Fibroblast of gingiva (primary cell): ENCODE data around the gene GLDC.
"Not testable (repeated sequence)": the region's sequence is repeated elsewhere in the genome, so short reads cannot be mapped to it uniquely, and the experiment has no call there.

Experiments used
- DNase-seq: peaks from one replicate; pipeline ENCODE4 v3.0.0-alpha.2; 2011; ENCODE audit warnings: low read depth

Gene GLDC

DNA sequence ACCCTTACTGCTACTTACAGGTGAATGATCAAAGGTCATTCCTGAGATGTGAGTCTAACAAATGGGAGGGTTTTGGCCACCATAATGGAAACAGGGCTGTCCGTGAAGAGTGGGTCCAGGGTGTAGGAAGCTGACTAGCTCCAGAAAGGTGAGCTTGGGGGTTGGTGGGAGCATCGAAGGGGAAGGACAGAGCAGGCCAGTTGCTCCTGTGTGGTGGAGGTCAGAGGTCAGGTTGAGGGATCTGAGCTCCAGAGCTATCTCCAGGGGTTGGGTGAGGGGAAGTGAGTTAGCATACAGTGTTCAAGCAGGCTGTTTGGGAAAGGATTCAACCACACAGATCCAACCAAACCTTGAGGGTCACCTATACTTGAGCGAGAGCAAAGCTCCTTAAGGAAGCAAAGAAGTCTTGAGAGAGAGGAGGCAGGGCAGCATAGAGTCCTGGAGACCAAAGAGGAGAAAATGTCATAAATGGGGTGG, 18.7 kb upstream of the GLDC start:
- no peak for DNase-seq

DNA sequence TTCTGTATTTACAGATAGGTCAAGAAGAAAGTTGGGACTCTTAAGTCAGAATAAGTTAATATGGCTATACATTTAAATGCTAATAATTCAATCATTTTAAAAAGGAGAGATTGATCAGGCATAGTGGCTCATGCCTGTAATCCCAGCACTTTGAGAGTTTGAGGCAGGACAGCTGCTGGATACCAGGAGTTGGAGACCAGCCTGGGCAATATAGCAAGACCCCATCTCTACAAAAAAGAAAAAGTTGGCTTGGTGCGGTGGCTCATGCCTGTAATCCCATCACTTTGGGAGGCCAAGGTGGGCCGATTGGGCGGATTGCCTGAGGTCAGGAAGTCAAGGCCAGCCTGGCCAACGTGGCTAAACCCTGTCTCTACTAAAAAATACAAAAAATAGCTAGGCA, 15.0 kb upstream of the GLDC start:
- no peak for DNase-seq

DNA sequence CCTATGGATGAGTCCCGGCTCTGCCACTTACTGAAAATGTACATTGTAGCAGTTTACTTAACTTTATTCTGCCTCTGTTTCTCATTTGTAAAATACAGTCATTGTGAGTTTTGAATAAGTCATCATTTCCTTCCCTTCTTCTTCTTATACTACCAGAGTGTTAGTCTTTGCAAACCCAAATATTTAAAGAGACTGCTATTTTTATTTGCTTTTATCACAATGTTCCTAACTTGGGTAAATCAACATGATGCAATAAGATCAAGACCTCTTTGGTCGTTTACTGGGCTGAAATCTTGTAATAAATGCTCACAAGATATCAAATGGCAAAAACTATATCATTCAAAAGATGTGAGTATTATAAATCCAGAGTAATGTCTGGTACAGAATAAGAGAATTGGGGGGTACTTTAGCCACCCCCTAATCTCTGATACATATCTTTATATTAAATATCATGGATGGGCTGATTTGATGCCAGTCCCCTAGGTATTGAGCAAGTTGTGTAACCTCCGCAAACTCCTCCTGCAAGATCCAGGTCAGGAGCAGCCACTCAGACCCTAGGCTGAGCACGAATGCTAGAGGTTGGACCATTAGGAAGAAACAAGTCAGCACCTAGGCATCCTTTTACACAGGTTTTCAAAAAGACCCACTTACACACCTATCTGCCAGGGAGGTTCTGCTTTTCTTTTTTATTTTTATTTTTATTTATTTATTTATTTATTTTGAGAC, 13.3 kb upstream of the GLDC start:
- DNase-seq, result no peak

DNA sequence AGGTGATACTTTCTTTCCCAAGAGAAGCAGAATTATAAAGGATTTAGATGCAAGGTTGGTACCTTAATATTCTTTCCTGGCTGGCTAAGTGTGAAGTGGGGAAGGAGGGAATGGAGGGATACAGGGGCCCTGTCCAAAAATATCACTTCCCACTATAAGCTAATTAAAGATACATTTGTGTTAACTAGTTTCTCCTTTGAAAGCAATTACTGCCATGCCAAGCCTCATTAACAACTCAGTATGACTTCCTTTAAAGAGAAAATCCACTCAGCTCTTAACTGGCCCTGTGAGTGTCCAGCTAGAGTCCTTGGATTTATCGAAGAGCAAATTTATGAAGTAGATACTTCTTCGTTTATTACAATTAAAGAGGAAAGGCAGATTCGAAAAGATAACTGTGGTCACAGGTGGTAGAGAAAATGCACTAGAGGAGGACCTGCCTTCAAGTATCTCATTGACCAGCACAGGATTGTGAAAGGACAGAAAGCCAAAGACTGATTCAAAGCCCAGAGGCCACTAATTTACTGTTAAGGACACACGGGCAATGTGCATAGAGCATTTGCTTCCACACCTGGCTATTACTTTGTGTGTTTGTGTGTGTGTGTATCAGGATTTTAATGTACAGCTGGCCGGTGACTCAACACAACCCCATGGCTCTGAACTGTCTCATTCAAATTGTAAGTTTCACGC, 11.2 kb upstream of the GLDC start:
- no peak for DNase-seq

DNA sequence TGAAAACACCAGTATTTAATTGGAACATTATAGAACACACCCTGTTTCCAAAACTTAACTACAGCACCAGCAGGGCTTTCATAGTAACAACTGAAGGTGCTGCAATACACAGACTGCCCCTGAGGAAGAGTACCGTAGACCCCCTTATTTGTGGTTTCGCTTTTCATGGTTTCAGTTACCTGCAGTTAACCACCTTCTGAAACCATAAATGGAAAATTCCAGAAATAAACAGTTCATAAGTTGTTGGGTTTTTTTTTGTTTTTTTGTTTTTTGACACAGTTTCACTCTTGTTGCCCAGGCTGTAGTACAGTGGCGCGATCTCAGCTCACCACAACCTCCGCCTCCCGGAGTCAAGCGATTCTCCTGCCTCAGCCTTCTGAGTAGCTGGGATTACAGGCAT, 9.5 kb upstream of the GLDC start:
- DNase-seq, result no peak

DNA sequence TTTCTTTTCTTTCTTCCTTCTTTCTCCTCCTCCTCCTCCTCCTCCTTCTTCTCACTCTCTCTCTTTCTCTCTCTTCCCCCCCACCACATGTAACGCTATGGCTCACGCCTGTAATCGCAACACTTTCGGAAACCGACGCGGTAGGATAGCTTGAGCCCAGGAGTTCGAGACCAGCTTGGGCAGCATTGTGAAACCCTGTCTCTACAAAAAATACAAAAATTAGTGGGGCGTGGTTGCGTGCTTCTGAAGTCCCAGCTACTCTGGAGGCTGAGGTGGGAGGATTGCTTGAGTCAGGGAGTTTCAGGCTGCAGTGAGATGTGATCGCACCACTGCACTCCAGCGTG, 736 bp upstream of the GLDC start:
- no peak for DNase-seq

DNA sequence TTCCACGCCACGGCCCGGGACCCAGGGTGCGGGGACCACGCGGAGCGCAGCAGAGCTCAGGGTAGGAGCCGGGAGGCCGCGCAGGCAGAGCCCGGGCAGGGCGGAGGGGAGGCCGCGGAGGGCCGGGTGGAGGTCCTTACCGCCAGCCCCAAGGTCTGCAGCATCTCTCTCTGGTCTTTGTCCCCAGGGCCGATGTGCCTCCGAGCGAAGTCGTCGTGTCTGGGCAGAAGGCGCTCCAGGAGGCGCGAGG, 499 bp downstream of the GLDC start:
- not testable (repeated sequence) for DNase-seq

DNA sequence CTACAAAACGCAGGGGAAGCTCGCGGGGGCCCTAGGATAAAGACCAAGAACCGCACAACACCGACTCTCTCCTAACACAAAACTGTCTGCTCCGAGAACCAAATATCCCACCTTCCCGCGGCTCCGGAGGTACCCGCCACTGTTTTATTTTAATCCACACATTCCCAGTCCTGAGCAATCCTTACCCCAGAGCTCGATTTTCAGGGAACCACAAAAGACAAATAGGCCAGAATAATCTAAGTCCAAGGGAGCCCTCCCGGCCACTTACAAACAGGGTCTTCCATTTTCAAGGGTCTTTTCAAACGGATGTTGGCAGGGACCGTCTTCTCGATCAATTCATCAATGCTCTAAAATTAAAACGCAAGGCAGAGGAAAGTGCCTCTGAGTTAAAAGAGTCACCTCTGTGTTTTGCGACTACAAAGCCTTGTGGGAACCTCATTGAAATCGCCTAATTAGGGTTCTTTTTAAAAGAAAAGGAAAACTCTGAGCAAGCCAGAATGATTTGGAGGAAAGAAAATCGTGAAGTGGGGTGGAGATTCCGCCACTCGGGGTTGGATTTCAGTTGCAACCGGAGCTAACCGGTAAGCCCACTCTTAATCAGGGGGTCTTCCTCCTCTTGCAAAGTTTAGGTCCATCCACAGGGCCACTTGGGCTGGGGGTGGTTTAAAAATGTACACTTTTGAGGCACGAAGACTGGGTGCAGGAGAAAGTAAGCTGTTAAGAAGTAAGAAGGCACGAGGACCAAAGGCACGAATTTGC, 1.0 kb downstream of the GLDC start:
- DNase-seq, result no peak

DNA sequence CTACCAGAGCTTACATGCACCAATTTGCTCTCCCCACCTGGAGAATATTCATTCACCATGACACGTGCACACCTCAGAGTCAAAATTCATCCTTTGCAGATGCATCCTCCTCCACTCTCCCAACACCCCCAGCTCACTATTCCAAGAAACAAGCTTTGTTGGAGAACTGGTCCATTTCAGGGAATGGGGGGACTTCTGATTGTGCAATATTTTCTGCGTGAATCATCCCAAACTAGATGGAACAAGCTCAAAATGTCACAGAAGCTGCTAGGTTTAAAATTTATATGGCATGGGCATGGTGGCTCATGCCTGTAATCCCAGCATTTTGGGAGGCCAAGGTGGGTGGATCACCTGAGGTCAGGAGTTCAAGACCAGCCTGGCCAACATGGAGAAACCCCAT, 3.6 kb downstream of the GLDC start:
- DNase-seq, result no peak

DNA sequence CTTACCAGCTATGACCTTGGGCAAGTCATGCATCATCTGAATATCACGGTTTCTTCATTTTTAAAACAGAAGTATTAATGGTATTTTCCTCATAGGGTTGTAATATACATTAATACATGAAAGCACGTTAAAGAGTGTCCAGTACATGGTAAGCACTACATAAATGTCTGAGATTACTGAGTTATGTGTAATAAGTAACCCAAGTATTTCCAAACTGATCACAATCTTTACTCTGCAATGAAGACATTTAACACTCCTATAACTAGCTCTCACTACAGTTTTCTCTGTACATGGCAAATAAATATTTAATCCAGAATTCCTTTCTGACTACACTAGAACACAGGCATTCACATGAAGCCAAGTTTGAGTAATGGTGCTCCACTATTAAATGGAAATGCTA, 4.0 kb downstream of the GLDC start:
- no peak for DNase-seq

DNA sequence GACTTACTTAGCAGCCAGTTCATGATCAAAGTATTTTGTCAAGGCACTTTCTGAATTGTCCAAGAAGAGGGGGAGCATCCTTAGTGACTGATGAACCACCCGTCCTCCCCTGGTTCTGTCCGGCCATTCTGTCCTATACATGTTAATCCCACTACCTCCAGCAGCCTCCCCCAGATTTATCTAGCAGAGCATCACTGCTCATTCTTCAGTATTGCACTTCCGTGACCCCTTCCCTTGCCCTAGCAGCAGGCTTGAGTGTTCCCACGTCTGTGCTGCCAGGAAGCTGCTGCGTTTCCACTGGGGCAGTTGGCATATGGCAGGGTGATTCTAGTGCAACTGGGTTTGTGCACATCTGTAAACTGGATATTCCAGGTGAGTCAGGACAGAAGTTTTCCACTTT, 4.5 kb downstream of the GLDC start:
- no peak for DNase-seq

DNA sequence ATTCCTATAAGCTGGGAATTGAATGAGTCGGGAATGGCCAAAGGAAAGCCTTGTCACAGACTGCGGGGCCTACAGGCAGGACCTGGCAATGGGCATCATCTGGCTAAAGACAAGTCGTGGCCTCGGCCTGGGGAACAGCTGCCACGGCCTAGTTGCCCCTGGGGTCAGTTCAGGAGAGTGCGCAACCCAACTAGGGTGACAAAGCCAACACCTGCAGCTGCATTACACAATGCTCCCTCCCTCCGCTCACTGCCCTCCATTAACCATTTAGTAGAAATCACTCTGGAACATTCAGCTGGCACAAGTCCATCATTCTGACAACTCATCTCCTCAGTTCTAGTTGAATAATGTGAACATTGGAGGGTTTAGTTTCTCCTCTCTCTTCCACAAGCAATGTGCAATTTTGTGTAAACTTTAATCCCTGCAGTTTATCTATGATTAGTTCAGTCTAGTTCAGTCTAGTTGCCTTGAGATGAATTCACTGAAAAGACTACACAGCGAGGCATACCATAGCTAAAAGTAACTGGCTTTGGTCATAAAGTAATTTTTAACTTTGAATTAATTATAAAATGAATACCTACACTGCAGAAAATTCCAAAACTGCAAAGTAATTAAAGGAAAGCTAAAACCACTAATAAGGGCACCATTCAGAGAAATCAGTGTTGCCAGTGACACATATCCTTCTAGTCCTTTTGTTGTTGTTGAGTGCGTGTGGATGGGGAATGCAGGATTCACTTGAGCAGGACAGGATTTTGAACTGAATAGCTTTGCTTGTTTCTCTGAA, 5.1 kb downstream of the GLDC start:
- no peak for DNase-seq

DNA sequence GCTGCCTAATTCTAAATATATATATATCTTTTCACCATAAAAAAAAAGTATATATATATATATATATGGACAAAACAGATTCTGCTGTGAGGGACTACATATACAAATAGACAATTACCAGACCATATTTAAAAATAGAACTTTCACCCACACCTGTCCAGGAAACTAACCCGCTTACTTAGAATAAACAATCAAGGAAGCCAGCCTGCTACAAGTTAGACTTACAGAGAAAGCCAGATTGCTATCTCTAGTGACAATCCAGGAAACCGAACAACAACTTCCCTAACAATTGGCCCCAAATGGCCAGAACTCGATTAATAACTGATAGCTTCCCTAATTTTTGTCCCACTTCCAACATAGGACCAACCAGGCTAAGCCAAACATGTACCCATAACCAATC, 5.9 kb downstream of the GLDC start:
- no peak for DNase-seq

DNA sequence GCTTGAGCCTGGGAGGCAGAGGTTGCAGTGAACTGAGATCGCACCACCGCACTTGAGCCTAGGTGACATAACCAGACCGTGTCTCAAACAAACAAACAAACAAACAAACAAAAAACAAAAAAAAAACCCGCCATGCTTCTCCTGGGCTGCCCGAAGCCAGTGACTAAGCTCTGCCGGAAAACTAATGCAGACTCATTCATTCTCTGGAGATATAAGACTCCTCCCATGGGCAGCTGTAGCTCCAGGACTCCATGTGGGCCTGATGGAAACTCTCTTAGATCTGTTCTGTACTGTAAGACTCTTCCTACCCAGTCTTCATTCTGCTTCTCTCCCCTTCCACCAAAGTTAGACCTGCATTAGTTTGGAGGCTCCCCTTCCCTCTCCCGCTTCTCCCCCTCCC, 11.1 kb downstream of the GLDC start:
- no peak for DNase-seq

DNA sequence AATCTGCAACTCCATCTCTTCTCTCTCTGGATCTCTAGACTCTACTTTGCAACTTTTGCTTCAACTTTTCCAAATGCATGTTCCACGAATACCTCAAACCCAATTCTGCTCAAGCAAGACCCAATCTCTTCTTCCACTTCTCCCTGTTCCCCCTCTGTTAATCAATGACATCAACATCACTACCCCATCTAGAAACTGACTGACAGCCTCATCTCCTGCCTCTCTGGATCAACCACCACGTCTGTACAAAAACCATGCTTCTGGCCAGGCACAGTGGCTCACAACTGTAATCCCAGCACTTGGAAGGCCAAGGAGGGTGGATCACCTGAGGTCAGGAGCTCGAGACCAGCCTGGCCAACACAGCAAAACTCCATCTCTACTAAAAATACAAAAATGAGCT, 12.2 kb downstream of the GLDC start:
- DNase-seq, result no peak

DNA sequence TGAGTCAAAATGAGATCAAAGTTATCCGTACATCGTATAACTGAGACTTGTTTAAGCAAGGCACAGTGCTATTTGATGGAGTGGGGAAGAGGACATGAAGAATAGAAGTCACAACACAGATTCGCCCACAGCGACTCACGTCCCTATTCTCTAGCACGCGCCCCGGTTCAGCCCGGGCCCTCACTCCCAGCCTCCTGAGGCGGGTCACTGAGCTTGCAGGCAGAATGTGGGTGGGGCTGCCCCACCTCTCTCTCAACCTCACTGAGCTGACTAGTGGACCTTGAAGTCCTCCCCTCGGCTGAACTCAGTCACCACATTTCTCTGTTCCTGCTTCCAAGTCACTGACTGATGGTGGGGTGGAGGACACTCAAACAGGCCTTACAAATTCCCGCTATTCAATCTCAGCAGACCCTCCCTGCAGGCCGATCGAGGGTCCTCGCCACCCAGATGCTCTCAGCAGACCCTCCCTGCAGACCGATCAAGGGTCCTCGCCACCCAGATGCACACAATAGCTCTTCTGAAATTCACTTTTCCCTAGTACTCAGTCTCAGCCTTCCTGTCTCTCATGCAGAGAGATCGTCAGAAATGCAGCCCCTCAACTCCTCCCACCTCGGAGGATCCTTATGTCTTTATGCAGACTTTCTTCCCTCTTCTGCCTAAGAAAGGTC, 12.9 kb downstream of the GLDC start:
- no peak for DNase-seq

DNA sequence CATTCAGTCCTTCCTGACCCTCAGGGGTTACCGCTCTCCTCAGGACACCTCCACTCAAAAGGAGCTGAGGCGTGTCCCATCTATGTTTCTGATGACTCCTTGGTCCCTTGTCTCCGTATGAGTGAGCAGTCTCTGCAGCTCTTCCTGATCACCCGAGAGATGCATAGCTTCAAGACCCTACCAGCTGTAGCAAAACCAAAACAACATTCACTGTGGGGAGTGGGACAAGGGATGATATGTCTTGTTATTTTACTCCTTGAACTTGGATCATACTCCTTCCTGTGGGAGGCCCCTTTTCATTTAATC, 14.4 kb downstream of the GLDC start:
- DNase-seq, result no peak

DNA sequence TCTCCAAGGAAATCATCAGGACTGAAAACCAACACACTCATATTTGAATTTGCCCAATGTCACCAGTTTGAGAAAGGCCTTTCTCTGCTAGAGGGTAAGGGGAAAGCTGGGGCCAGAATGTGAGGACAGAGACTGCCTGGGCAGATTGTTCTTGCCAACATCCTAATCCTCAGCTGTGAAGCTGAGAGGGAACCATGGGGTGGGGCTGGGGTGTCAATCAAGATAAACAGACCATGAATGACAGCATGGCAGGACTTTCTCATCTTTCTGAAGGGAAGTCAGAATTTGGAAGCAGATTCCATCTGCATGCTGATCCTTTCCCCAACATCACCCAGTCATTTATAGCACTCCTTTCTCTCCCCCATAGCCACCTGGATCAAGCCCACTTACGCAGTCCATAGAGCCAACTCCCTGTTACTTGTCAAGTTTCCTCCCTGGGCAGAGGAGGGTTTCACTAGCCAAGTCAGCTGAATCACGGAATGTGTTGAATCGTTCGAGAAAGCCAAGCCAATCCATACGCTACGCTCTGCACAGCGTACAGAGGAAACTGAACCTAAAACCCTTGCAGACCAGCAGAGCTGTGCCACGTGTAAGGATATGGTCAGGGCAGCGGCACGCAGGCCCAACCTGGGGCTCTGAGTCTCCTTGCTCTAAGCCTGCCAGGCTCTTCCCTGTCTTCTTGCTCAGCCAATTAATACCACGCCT, 14.9 kb downstream of the GLDC start:
- no peak for DNase-seq

DNA sequence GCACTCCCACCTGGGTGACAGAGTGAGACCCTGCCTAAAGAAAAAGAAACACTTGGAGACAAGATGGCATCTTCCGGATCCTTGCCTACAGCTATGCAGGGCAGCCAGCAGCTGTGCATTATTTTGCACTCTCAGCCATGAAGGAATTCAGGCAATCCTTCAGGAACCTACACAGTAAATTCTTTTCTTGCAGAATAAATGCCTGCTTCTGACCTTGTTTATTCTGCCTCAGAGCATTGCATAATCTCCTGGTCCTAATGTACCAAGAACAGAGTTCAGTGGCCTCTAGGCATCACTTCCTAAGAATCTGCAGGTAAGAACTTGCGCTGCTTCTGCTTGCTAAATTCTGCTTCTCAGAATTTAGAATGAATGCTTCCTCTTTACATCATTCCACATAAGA, 16.8 kb downstream of the GLDC start:
- DNase-seq, result no peak

DNA sequence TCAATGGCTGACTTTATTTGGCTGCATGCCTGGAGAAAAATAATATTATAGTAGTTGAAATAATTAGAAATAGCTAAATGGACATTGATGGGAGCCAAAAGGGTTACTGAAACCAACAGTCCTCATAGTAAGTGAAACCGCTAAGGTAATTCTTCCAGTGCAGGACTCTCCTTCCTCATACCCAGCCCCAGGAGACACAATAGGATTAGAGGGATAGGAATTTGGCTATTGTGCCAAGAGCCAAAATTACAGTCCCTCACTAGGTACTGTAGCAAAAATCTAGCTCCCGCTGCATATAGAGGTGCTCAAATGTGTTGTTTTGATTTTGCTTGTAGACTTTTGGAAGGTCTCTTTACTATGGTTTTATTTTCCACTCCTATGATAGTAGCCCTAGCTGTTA, 20.2 kb downstream of the GLDC start:
- no peak for DNase-seq

DNA sequence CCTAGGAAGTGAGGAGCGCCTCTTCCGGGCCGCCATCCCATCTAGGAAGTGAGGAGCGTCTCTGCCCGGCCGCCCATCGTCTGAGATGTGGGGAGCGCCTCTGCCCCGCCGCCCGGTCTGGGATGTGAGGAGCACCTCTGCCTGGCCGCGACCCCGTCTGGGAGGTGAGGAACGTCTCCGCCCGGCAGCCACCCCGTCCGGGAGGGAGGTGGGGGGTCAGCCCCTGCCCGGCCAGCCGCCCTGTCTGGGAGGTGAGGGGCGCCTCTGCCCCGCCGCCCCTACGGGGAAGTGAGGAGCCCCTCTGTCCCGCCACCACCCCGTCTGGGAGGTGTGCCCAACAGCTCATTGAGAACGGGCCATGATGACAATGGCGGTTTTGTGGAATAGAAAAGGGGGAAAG, 22.7 kb downstream of the GLDC start:
- not testable (repeated sequence) for DNase-seq

DNA sequence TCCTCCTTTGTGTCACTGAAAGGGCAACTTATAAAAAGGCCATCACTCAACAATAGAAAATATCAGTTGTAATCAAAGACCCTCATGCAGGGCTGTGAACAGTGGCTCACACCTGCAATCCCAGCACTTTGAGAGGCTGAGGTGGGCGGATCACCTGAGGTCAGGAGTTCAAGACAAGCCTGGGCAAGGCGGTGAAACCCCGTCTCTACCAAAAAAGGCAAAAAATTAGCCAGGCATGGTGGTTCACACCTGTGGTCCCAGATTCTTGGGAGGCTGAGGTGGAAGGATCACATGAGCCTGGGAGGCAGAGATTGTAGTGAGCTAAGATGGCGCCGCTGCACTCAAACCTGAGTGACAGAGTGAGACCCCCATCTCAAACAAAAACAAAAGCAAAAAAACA, 24.7 kb downstream of the GLDC start:
- no peak for DNase-seq
